Subcutaneous adipose tissue (tissue), 4 donors: ENCODE results near the gene PIP4K2C. TPM values are rescaled to one million over a fixed set of nuclear protein-coding genes. Genes with fewer than 3 reads are reported as not detected.

Source experiments
- total RNA-seq, 4 donors: library from RNA; depleted of rRNA; stranded (reverse); fragments of >200 nt; gene quantifications; one replicate each; pipeline ENCODE4 v1.1.0, GENCODE V29; 2016
- TF ChIP-seq, protein P1 (sequence below): fragments of 450-650 bp; IDR thresholded peaks from one replicate; pipeline ENCODE4 v1.5.1; 2016; ENCODE audit warnings: low read depth, mild to moderate bottlenecking, control low read depth, antibody characterized with exemption, moderate library complexity

Gene PIP4K2C
- total RNA-seq, 4 donors from 2014 or later: 10.7 to 13.2 (median 11.9) TPM

DNA sequence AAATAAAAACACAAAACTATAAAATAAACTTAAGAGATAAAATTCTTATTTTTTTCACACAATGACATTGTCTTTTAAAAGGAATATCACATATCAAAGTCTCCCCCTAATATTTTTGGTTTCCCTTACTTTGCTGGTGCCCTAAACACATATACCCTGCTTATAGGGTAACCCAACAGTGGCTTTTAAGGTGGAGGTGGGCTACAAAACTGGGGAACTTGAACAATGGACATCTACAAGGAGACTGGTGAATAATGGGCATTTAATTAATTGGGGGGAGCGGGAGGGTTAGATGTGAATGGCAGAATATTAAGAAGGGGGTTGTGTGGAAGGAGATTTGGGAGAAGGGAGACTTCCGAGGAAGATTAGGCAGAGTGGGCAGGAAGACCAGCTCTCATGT, 32.4 kb downstream of the PIP4K2C start:
- TF ChIP-seq, protein P1, sequence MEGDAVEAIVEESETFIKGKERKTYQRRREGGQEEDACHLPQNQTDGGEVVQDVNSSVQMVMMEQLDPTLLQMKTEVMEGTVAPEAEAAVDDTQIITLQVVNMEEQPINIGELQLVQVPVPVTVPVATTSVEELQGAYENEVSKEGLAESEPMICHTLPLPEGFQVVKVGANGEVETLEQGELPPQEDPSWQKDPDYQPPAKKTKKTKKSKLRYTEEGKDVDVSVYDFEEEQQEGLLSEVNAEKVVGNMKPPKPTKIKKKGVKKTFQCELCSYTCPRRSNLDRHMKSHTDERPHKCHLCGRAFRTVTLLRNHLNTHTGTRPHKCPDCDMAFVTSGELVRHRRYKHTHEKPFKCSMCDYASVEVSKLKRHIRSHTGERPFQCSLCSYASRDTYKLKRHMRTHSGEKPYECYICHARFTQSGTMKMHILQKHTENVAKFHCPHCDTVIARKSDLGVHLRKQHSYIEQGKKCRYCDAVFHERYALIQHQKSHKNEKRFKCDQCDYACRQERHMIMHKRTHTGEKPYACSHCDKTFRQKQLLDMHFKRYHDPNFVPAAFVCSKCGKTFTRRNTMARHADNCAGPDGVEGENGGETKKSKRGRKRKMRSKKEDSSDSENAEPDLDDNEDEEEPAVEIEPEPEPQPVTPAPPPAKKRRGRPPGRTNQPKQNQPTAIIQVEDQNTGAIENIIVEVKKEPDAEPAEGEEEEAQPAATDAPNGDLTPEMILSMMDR: no peak

DNA sequence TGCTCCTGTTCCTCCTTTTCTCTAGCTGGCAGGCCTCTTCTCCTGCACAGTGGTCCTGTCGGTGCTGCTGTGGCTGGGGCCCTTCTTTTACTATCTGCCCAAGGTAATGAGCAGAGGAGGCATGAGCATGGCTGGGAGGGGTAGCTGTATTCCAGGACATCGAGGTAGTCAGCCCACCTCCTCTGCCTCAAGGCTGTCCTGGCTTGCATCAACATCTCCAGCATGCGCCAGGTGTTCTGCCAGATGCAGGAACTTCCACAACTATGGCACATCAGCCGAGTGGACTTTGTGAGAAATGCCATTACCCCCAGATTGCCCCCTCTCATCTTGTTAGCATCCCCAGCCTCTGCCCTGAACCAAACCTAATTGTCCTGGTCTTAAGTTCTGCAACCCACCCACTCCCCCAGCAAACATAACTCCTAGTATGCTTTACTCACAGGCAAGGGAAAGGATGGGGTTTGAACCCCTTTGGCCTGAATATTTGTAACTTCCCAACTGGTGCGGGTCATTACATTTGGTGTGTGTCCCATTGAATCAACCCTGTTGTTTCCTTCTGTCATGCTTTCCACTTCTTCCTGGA, 32.9 kb downstream of the PIP4K2C start:
- TF ChIP-seq, protein P1: no peak

DNA sequence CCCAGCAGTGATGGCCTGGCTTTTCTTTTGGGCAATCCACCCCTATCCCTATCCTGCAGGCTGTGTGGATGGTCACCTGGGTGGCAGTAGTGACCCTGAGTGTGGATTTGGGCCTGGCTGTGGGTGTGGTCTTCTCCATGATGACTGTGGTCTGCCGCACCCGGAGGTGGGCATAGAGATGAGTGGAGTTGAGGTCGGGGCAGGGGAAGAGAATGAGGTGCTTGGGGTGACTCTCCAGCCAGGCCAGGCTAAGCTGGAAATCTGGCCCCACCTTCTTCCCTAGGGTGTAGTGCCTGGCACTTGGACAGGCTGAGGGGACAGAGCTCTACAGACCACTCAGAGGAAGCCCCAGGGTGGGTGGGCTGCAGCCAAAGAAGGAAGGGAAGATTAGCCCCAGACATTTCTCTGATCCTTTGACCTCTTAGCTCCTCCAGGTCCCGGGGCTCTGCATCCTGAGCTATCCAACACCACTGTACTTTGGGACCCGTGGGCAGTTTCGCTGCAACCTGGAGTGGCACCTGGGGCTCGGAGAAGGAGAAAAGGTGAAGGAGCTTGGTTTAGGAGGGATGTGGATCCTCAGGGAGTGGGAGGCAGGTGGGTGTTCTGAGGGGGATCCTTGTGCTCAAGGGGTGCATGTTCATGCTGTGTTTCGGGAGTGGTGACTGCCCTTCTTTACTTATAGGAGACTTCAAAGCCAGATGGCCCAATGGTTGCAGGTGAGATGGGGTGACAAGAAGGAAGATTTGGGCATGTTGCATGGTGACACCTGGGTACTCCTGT, 33.6 kb downstream of the PIP4K2C start:
- TF ChIP-seq, protein P1: no peak

DNA sequence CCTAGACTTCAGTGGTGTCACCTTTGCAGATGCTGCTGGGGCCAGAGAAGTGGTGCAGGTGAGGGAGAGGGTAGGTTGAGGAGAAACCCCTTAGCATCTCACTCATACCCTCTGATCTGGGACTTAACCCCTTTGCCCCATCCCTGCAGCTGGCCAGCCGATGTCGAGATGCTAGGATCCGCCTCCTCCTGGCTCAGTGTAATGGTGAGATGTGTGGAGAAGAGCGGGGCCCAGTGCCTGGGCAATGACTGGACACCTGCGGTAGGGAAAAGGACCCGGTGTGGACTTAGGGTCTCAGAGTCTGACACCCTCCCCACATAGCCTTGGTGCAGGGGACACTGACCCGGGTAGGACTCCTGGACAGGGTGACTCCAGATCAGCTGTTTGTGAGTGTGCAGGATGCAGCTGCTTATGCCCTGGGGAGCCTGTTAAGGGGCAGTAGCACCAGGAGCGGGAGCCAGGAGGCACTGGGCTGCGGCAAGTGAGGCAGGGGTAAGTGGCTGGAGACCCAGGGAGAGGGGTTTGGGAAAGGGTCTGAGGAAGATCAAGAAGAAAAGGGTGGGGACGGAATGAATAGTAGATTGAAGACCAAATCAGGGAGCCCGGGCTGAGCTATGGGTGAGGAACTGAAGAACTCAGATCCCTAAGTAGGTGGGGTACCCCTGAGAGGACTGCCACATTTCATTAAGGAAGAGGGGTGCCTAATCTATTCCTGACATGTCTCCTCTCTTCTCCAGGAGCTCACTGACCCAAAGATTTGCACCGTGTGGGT, 34.5 kb downstream of the PIP4K2C start:
- TF ChIP-seq, protein P1: no peak

DNA sequence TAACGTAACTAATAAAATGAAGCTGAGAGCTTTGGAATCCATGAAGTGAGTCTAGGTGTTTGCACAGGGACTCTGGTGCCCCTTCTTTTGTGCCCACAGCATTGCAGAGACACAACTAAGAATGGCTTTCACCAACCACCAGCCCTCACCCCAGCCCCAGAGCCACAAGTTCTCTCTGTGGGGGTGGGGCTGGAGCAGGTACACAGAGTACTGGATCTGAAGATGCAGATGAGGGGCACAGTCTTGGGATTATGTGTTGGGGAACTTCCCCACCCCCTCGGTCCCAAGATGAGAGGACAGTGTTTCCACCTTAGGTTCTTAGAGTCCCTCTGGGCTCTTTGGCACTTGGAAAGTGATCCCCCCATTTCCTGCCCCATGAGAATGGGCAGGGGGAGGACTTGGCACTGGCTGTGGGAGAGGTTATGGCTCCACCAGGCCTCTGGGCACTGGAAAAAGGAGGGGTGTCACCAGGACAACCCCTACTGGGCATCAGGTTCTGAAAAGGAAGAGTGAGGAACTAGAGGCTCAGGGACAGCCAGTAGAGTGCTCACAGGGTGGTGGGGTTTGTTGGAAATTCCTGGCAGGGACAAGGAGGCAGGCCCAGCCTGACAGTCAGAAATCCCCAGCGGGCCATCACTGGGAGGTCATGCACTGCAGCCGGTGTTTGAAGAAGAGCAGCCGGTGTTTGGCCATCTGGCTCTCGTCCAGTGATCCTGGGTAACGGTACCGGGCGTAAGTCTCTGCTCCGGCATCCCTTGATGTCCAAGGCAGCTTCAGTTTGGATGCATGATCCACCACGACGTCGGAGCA, 35.3 kb downstream of the PIP4K2C start:
- TF ChIP-seq, protein P1: no peak

DNA sequence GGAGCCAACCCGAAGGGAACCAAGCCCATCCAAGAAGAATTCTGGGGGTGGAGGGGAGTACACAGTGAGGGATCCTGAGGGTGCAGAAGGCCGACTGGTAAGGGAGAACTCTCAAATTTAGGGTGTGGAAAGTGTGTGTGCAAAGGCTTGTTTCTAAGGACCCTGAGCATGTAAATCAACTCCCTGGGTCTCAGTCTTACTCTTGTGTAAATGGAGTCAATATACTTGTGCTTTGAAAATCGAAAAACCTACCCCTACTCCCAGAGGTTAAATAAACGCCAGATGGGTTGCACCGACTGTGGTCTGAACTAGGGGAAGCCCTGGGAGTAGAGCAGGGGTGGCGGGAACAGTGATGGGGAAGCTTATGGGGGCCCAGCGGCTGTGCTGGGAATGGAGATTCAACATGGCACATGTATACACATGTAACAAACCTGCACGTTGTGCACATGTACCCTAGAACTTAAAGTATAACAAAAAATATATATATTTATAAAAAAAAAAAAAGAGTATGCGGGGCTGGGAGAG, 36.0 kb downstream of the PIP4K2C start:
- TF ChIP-seq, protein P1: no peak
